ENCODE data around the gene GPR143.

The GPR143 gene

GRCh38 chrX:9765737-9766097, at the start of gene GPR143:
GPR143 (minus strand) TSS chrX:9765847; CDS start chrX:9765817, 30 bp downstream.
- no peak for TF ChIP-seq YY1 (IDR thresholded peaks at IDR 0.05; ENCODE audit: low read depth)
- TF ChIP-seq USF1 (IDR thresholded peaks at IDR 0.05) = no peak
- no peak for TF ChIP-seq CEBPB (IDR thresholded peaks at IDR 0.05)
- no peak for TF ChIP-seq NFIC (IDR thresholded peaks at IDR 0.05)
- no peak for TF ChIP-seq EP300 (IDR thresholded peaks at IDR 0.05; ENCODE audit: borderline replicate concordance)
- no peak for TF ChIP-seq RAD21 (IDR thresholded peaks at IDR 0.05; ENCODE audit: low read depth)
- no peak for TF ChIP-seq EGR1 (IDR thresholded peaks at IDR 0.05)
- no peak for TF ChIP-seq TAF1 (IDR thresholded peaks at IDR 0.05; ENCODE audit: low read depth)
- no peak for TF ChIP-seq TEAD4 (IDR thresholded peaks at IDR 0.05)
- TF ChIP-seq FOXM1 (IDR thresholded peaks at IDR 0.05; ENCODE audit: borderline replicate concordance, low read depth) = no peak
- TF ChIP-seq ZBTB7A (IDR thresholded peaks at IDR 0.05; ENCODE audit: low read depth) = no peak
- TF ChIP-seq CREB1 (IDR thresholded peaks at IDR 0.05; ENCODE audit: low read depth) = no peak
- no peak for TF ChIP-seq TCF12 (IDR thresholded peaks at IDR 0.05; ENCODE audit: low read depth)
- TF ChIP-seq MAX (IDR thresholded peaks at IDR 0.05) = no peak
- TF ChIP-seq REST (IDR thresholded peaks at IDR 0.05; ENCODE audit: low read depth) = no peak

- no peak for TF ChIP-seq FOXM1 (IDR thresholded peaks at IDR 0.05; ENCODE audit: borderline replicate concordance, low read depth)
- no peak for TF ChIP-seq REST (IDR thresholded peaks at IDR 0.05; ENCODE audit: low read depth)
- no peak for TF ChIP-seq MAX (IDR thresholded peaks at IDR 0.05)
- TF ChIP-seq ZBTB7A (IDR thresholded peaks at IDR 0.05; ENCODE audit: low read depth) = no peak
- no peak for TF ChIP-seq TEAD4 (IDR thresholded peaks at IDR 0.05)
- no peak for TF ChIP-seq CREB1 (IDR thresholded peaks at IDR 0.05; ENCODE audit: low read depth)
These were observed 41.9 kb upstream of the GPR143 start for GRCh38 chrX:9807355-9808182.

GRCh38 chrX:9805956-9806355, 40.3 kb upstream of the GPR143 start:
- TF ChIP-seq CREB1 (IDR thresholded peaks at IDR 0.05; ENCODE audit: low read depth) (no peak), TAF1 (IDR thresholded peaks at IDR 0.05; ENCODE audit: low read depth) (no peak), USF1 (IDR thresholded peaks at IDR 0.05) (no peak), EGR1 (IDR thresholded peaks at IDR 0.05) (no peak), MAX (IDR thresholded peaks at IDR 0.05) (no peak), TEAD4 (IDR thresholded peaks at IDR 0.05) (no peak), REST (IDR thresholded peaks at IDR 0.05; ENCODE audit: low read depth) (no peak), ZBTB7A (IDR thresholded peaks at IDR 0.05; ENCODE audit: low read depth) (no peak), CEBPB (IDR thresholded peaks at IDR 0.05) (no peak), FOXM1 (IDR thresholded peaks at IDR 0.05; ENCODE audit: borderline replicate concordance, low read depth) (no peak), NFIC (IDR thresholded peaks at IDR 0.05) (no peak), YY1 (IDR thresholded peaks at IDR 0.05; ENCODE audit: low read depth) (no peak), EP300 (IDR thresholded peaks at IDR 0.05; ENCODE audit: borderline replicate concordance) (no peak), TCF12 (IDR thresholded peaks at IDR 0.05; ENCODE audit: low read depth) (no peak), RAD21 (IDR thresholded peaks at IDR 0.05; ENCODE audit: low read depth) (no peak)

GRCh38 chrX:9804444-9804843, 38.8 kb upstream of the GPR143 start:
- TF ChIP-seq TAF1 (IDR thresholded peaks at IDR 0.05; ENCODE audit: low read depth) (no peak), MAX (IDR thresholded peaks at IDR 0.05) (no peak), YY1 (IDR thresholded peaks at IDR 0.05; ENCODE audit: low read depth) (no peak), FOXM1 (IDR thresholded peaks at IDR 0.05; ENCODE audit: borderline replicate concordance, low read depth) (no peak), REST (IDR thresholded peaks at IDR 0.05; ENCODE audit: low read depth) (no peak), EGR1 (IDR thresholded peaks at IDR 0.05) (no peak), TCF12 (IDR thresholded peaks at IDR 0.05; ENCODE audit: low read depth) (no peak), NFIC (IDR thresholded peaks at IDR 0.05) (no peak), CREB1 (IDR thresholded peaks at IDR 0.05; ENCODE audit: low read depth) (no peak), CEBPB (IDR thresholded peaks at IDR 0.05) (no peak), RAD21 (IDR thresholded peaks at IDR 0.05; ENCODE audit: low read depth) (no peak), EP300 (IDR thresholded peaks at IDR 0.05; ENCODE audit: borderline replicate concordance) (no peak)
